IMR-90 (cell line): ENCODE data around the gene GYPB. TPM values are rescaled to one million over a fixed set of nuclear protein-coding genes. Genes with fewer than 3 reads are reported as not detected.
"Not testable (repeated sequence)": the region's sequence is repeated elsewhere in the genome, so short reads cannot be mapped to it uniquely, and the experiment has no call there.

Source experiments
- ATAC-seq: fragments of 200-7000 bp; cut with Tn5 transposase; 2 replicates; pipeline ENCODE4 v1.9.1; 2020; ENCODE audit warnings: low read depth, mild to moderate bottlenecking, moderate library complexity
- BruUV-seq: library from RNA; stranded (reverse); fragments of 400-500 nt; replicated peaks from 2 replicates; lab custom pipeline; 2021; lab: Mats Ljungman, UMichigan
- CTCF ChIA-PET: fragments of 300-600 bp; formaldehyde crosslinking; extraction: SDS; loops from one replicate; lab custom pipeline; 2021; ENCODE audit warnings: antibody characterized with exemption; lab: Yijun Ruan, JAX
- POLR2A ChIA-PET: fragments of 300-600 bp; sonication (Branson Sonifier 250); formaldehyde crosslinking; loops from one replicate; lab custom pipeline; 2022; ENCODE audit warnings: antibody characterized with exemption; ENCODE audit not compliant: unreplicated experiment; lab: Charles Lee
- DNase-seq: peaks from one replicate; pipeline ENCODE4 v3.0.0; 2013
- H2AFZ ChIP-seq: replicated peaks from 2 replicates; pipeline ENCODE3; 2013; ENCODE audit warnings: low read length, mild to moderate bottlenecking; ENCODE audit not compliant: poor library complexity
- H2AK5ac ChIP-seq: 2 replicates; pipeline ENCODE4 v1.6.1; 2013; ENCODE audit warnings: low read depth, low read length, inconsistent platforms
- H2AK9ac ChIP-seq: replicated peaks from 2 replicates; pipeline ENCODE3; 2013; ENCODE audit warnings: mild to moderate bottlenecking, low read depth, low read length, moderate library complexity; ENCODE audit not compliant: poor library complexity
- H2BK120ac ChIP-seq: 2 replicates; pipeline ENCODE4 v1.6.1; 2013; ENCODE audit warnings: low read depth, low read length, inconsistent platforms
- H2BK15ac ChIP-seq: 3 replicates; pipeline ENCODE4 v1.6.1; 2013; ENCODE audit warnings: low read depth, low read length, inconsistent platforms
- H2BK20ac ChIP-seq: 2 replicates; pipeline ENCODE4 v1.6.1; 2013; ENCODE audit warnings: low read depth, mild to moderate bottlenecking, inconsistent platforms, low read length, moderate library complexity
- H2BK5ac ChIP-seq: 2 replicates; pipeline ENCODE4 v1.6.1; 2013; ENCODE audit warnings: mild to moderate bottlenecking, low read depth, low read length, inconsistent platforms; ENCODE audit not compliant: poor library complexity, severe bottlenecking
- H3K14ac ChIP-seq: replicated peaks from 2 replicates; pipeline ENCODE4 v1.6.1; 2013; ENCODE audit warnings: low read depth, low read length, inconsistent platforms
- H3K18ac ChIP-seq: 2 replicates; pipeline ENCODE4 v1.6.1; 2013; ENCODE audit warnings: low read depth, low read length, control low read depth
- H3K23ac ChIP-seq: 2 replicates; pipeline ENCODE4 v1.6.1; 2013; ENCODE audit warnings: low read depth, low read length, inconsistent platforms
- H3K27ac ChIP-seq: 2 replicates; pipeline ENCODE4 v1.5.1; 2013; ENCODE audit warnings: mild to moderate bottlenecking, control low read depth, low read length; ENCODE audit not compliant: insufficient read depth
- H3K27me3 ChIP-seq: 2 replicates; pipeline ENCODE4 v1.6.1; 2013; ENCODE audit warnings: low read length; ENCODE audit not compliant: control insufficient read depth, insufficient read depth
- H3K36me3 ChIP-seq: 2 replicates; pipeline ENCODE4 v1.6.1; 2013; ENCODE audit warnings: low read length, mixed read lengths; ENCODE audit not compliant: control insufficient read depth, insufficient read depth
- H3K4ac ChIP-seq: 2 replicates; pipeline ENCODE4 v1.6.1; 2013; ENCODE audit warnings: low read depth, low read length, inconsistent platforms
- H3K4me1 ChIP-seq: 2 replicates; pipeline ENCODE4 v1.6.1; 2013; ENCODE audit warnings: low read length, mixed read lengths; ENCODE audit not compliant: control insufficient read depth, insufficient read depth
- H3K4me2 ChIP-seq: 2 replicates; pipeline ENCODE4 v1.6.1; 2013; ENCODE audit warnings: low read depth, mild to moderate bottlenecking, control low read depth, low read length, moderate library complexity
- H3K4me3 ChIP-seq: 2 replicates; pipeline ENCODE4 v1.5.1; 2013; ENCODE audit warnings: low read depth, mild to moderate bottlenecking, control low read depth, low read length, moderate library complexity; ENCODE audit not compliant: insufficient read depth
- H3K56ac ChIP-seq: 2 replicates; pipeline ENCODE4 v1.6.1; 2013; ENCODE audit warnings: low read length, inconsistent platforms; ENCODE audit not compliant: insufficient read depth; ENCODE audit errors: extremely low read depth
- H3K79me1 ChIP-seq, 2 experiments: 2 replicates each; pipeline ENCODE4 v1.6.1; 2013; ENCODE audit warnings: low read length in 2 of 2, inconsistent platforms in 1 of 2, low read depth in 1 of 2
- H3K9ac ChIP-seq: 2 replicates; pipeline ENCODE4 v1.6.1; 2013; ENCODE audit warnings: low read depth, low read length, control low read depth
- H3K9me1 ChIP-seq: 2 replicates; pipeline ENCODE4 v1.6.1; 2013; ENCODE audit warnings: low read length, inconsistent platforms; ENCODE audit not compliant: insufficient read depth
- H3K9me3 ChIP-seq: 2 replicates; pipeline ENCODE4 v1.6.1; 2013; ENCODE audit warnings: low read length; ENCODE audit not compliant: control insufficient read depth, insufficient read depth
- H4K20me1 ChIP-seq: 2 replicates; pipeline ENCODE4 v1.6.1; 2013; ENCODE audit warnings: low read length, inconsistent platforms; ENCODE audit not compliant: insufficient read depth
- H4K5ac ChIP-seq: 2 replicates; pipeline ENCODE4 v1.6.1; 2013; ENCODE audit warnings: mild to moderate bottlenecking, low read depth, low read length, control low read depth
- H4K8ac ChIP-seq, 2 experiments: 2 replicates each; pipeline ENCODE4 v1.6.1; 2013; ENCODE audit warnings: low read depth in 2 of 2, low read length in 2 of 2, control low read depth in 1 of 2, inconsistent platforms in 1 of 2
- H4K91ac ChIP-seq: 2 replicates; pipeline ENCODE4 v1.6.1; 2013; ENCODE audit warnings: low read depth, low read length, inconsistent platforms; ENCODE audit not compliant: insufficient read depth
- WGBS, 2 experiments: methylation state at CpG; one replicate each; pipeline versions ENCODE4 v1.1.5 to v1.1.7; 2013; ENCODE audit warnings: missing lambda C conversion rate in 2 of 2; ENCODE audit not compliant: insufficient read length in 1 of 2; ENCODE audit errors: extremely low coverage in 2 of 2; 5-methylcytosine and 5-hydroxymethylcytosine counted together
- dilution Hi-C: fragments of 300-500 bp; cut with HindIII; formaldehyde crosslinking; loops from one replicate; pipeline ENCODE4 v1.14.3; 2018; ENCODE audit warnings: low sequenced_read_pairs; ENCODE audit not compliant: unreplicated experiment
- in situ Hi-C: fragments of 300-500 bp; cut with MboI; formaldehyde crosslinking; loops from 3 replicates; pipeline ENCODE4 v1.14.3; 2019; ENCODE audit warnings: low sequenced_read_pairs, inconsistent platforms, mixed read lengths
- intact Hi-C: fragments of 100-400 bp; cut with micrococcal nuclease; formaldehyde crosslinking; loops from 2 replicates; pipeline ENCODE4 v1.10.0; 2022
- polyA plus RNA-seq, 3 experiments: library from polyadenylated mRNA; depleted of rRNA; stranded (reverse); fragments of >200 nt; gene quantifications; 2 replicates each; pipeline ENCODE4 v1.2.3, GENCODE V29; 2012; ENCODE audit warnings: low replicate concordance in 1 of 3
- total RNA-seq: library from RNA; depleted of rRNA; stranded (reverse); fragments of >200 nt; gene quantifications from 2 replicates; pipeline ENCODE4 v1.2.3, GENCODE V29; 2012

Gene GYPB
- total and polyA plus RNA-seq, 2 of the 4 experiments (the other 2 are of a cell fraction): not detected

DNA sequence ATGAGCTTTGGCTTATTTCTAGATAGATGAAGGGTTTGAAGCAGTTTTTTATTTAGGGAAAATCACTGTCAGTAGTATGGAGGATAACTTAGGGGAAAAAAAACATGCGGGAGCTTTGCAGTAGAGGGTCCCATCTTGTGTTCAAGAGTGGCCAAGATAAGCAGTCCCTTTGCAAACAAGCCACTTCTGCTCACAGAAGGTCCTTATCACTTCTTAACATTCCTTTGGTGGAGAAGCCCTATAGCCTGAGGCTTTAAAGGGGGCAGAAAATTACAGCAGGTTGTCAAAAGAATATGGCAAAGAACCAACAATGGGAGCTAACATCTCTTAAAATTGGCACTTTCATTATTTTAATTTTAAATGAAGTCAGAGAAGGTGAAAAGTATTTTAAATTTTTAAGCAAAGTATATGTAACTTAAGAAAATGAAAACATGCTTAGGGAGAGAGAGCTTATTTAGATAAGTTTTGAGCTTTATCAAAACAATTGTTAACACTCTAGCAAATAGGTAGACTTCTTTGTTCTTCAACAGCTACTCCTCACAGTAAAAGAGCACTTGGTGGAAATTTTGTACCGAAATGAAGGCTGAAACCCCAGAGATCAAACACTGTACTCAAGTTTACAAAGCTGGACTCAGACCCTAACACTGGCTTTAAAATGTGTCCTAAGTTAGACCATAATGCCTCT lies 15.8 kb downstream of the GYPB start:
- H3K79me1 ChIP-seq, H2AK5ac ChIP-seq, in situ Hi-C loops, H3K36me3 ChIP-seq, H2BK120ac ChIP-seq, H2BK5ac ChIP-seq, H4K5ac ChIP-seq, H3K4me3 ChIP-seq, DNase-seq, H3K14ac ChIP-seq, H3K4me2 ChIP-seq, H4K20me1 ChIP-seq, ATAC-seq, H3K27me3 ChIP-seq, H3K4me1 ChIP-seq, dilution Hi-C loops, H3K4ac ChIP-seq, POLR2A ChIA-PET, H3K9ac ChIP-seq, H4K91ac ChIP-seq, H2BK20ac ChIP-seq, H2AK9ac ChIP-seq, H3K56ac ChIP-seq, CTCF ChIA-PET, H3K23ac ChIP-seq, H3K27ac ChIP-seq, H4K8ac ChIP-seq, H3K18ac ChIP-seq, BruUV-seq, H3K9me1 ChIP-seq, H2BK15ac ChIP-seq, intact Hi-C loops, H2AFZ ChIP-seq, H3K9me3 ChIP-seq: not testable (repeated sequence)
- 40% methylated on average over 1 of the region's 2 CpGs; no CpG with 5 or more reads in 1 of the 2 experiments for WGBS, 2 experiments

DNA sequence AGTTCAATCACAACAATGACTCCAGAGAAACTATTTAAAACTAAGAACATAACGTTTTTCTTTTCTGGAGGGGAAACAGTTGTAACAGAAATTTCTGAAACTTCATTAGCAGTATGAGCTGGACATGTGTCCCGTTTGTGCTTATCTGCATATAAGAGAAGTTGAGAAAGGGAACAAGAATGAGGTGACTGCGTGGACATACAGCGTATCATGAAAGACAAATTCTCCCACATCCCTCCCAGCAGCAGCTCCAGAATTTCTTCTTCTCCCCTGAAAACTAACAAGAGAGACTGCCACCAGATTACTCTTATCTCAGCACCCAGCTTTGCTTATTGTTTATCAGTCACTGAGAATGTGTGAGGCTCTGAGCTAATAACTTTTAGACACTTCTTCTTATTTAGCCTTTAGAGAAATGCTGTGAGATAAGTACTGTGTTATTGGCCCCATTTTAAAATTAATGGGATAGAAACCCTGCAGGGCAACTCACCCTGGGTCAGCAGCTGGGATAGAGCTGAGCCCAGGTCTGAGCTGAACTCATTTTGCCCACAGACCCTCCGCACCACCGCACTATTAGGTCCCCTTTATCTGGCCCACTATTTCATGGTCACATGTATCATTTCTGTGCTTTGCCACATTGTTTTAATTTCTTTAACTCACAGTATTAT lies 18.7 kb downstream of the GYPB start:
- H3K27ac ChIP-seq, in situ Hi-C loops, H2BK120ac ChIP-seq, H3K9me3 ChIP-seq, H2AFZ ChIP-seq, H3K27me3 ChIP-seq, H4K8ac ChIP-seq, H3K4me3 ChIP-seq, H4K5ac ChIP-seq, H4K20me1 ChIP-seq, H3K9me1 ChIP-seq, H3K4me2 ChIP-seq, H3K18ac ChIP-seq, H3K79me1 ChIP-seq, H3K56ac ChIP-seq, H2BK20ac ChIP-seq, H3K14ac ChIP-seq, H4K91ac ChIP-seq, H2BK15ac ChIP-seq, BruUV-seq, dilution Hi-C loops, H3K23ac ChIP-seq, H2BK5ac ChIP-seq, H3K4ac ChIP-seq, ATAC-seq, H3K9ac ChIP-seq, H2AK9ac ChIP-seq, CTCF ChIA-PET, DNase-seq, H3K4me1 ChIP-seq, H2AK5ac ChIP-seq, POLR2A ChIA-PET, H3K36me3 ChIP-seq: not testable (repeated sequence)
- intact Hi-C loops: loop anchor here (2.0 kb wide), 1 partner anchor 118 kb away; no protein-coding TSS in a partner anchor
- WGBS, 2 experiments: no CpG with 5 or more reads among the region's 6 CpGs
